CD14-positive monocyte (primary cell): ENCODE data around the gene CLRN3. TPM values are rescaled to one million over a fixed set of nuclear protein-coding genes. Genes with fewer than 3 reads are reported as not detected.

Source experiments
- DNase-seq, 3 donors: peaks; one replicate each; pipeline ENCODE4 v3.0.0-alpha.2; 2011 to 2022
- H2AFZ ChIP-seq: 2 replicates; pipeline ENCODE4 v1.6.0; 2012; ENCODE audit warnings: mild to moderate bottlenecking, low read depth, low read length, inconsistent platforms; ENCODE audit not compliant: insufficient read depth, poor library complexity, severe bottlenecking
- H3K27ac ChIP-seq, 2 donors: 1 replicate in 1 of 2; 2 replicates in 1 of 2; pipeline ENCODE4 v1.5.1; 2012 to 2013; ENCODE audit warnings: low read length in 2 of 2, control low read depth in 1 of 2, inconsistent platforms in 1 of 2, low read depth in 1 of 2, mild to moderate bottlenecking in 1 of 2
- H3K27me3 ChIP-seq, 2 donors: one replicate each; pipeline versions ENCODE4 v1.6.0 to v1.6.1; 2011 to 2013; ENCODE audit warnings: low read length in 2 of 2; ENCODE audit not compliant: control insufficient read depth in 2 of 2, insufficient read depth in 2 of 2
- H3K36me3 ChIP-seq, 2 donors: replicated peaks in 1 of 2; 1 replicate in 1 of 2; 2 replicates in 1 of 2; pipeline versions ENCODE4 v1.5.1 to v1.6.1; 2012 to 2013; ENCODE audit warnings: low read length in 2 of 2, control low read depth in 1 of 2, inconsistent platforms in 1 of 2, mild to moderate bottlenecking in 1 of 2; ENCODE audit not compliant: insufficient read depth in 2 of 2, control insufficient read depth in 1 of 2
- H3K4me1 ChIP-seq, 2 donors: 1 replicate in 1 of 2; 2 replicates in 1 of 2; pipeline versions ENCODE4 v1.5.1 to v1.6.1; 2012 to 2013; ENCODE audit warnings: low read length in 2 of 2, control low read depth in 1 of 2, inconsistent platforms in 1 of 2, mild to moderate bottlenecking in 1 of 2, moderate library complexity in 1 of 2; ENCODE audit not compliant: insufficient read depth in 2 of 2, control insufficient read depth in 1 of 2
- H3K4me2 ChIP-seq: replicated peaks from 2 replicates; pipeline ENCODE3; 2012; ENCODE audit warnings: low read length, moderate library complexity, mild to moderate bottlenecking; ENCODE audit not compliant: poor library complexity, severe bottlenecking; ENCODE audit errors: extremely low read depth
- H3K4me3 ChIP-seq, 3 experiments: fragments of 200-600 bp in 1 of 3; sonication (generic) in 1 of 3; replicated peaks in 1 of 3; 1 replicate in 2 of 3; 2 replicates in 1 of 3; pipeline ENCODE4 v1.5.1; 2011 to 2013; ENCODE audit warnings: low read length in 3 of 3, mild to moderate bottlenecking in 3 of 3, control low read depth in 2 of 3, low read depth in 2 of 3, inconsistent platforms in 1 of 3, moderate library complexity in 1 of 3
- H3K79me2 ChIP-seq: 2 replicates; pipeline ENCODE4 v1.6.0; 2012; ENCODE audit warnings: mild to moderate bottlenecking, control low read depth, inconsistent platforms, low read length, moderate library complexity; ENCODE audit not compliant: insufficient read depth
- H3K9ac ChIP-seq: 2 replicates; pipeline ENCODE4 v1.6.0; 2017; ENCODE audit warnings: low read length, mild to moderate bottlenecking; ENCODE audit not compliant: insufficient read depth, poor library complexity, severe bottlenecking
- H3K9me3 ChIP-seq, 2 donors: replicated peaks in 1 of 2; 1 replicate in 1 of 2; 2 replicates in 1 of 2; pipeline versions ENCODE4 v1.5.1 to v1.6.1; 2012 to 2013; ENCODE audit warnings: low read length in 2 of 2, control low read depth in 1 of 2; ENCODE audit not compliant: control insufficient read depth in 1 of 2, insufficient read depth in 1 of 2
- H4K20me1 ChIP-seq: 2 replicates; pipeline ENCODE4 v1.6.0; 2012; ENCODE audit warnings: mild to moderate bottlenecking, low read length, control low read depth, moderate library complexity; ENCODE audit not compliant: insufficient read depth
- H3K27ac Mint-ChIP-seq, 7 donors: one replicate each; pipeline ENCODE4 v1.8.0; 2020; ENCODE audit warnings: mild to moderate bottlenecking in 7 of 7, mixed read lengths in 7 of 7, moderate library complexity in 6 of 7, inconsistent platforms in 2 of 7
- H3K27me3 Mint-ChIP-seq, 3 donors: one replicate each; pipeline ENCODE4 v1.8.0; 2021 to 2022; ENCODE audit warnings: low read depth in 3 of 3, mild to moderate bottlenecking in 3 of 3, mixed read lengths in 3 of 3, moderate library complexity in 3 of 3, inconsistent platforms in 1 of 3
- H3K36me3 Mint-ChIP-seq, 2 donors: one replicate each; pipeline ENCODE4 v1.8.0; 2020; ENCODE audit warnings: mixed read lengths in 2 of 2, inconsistent platforms in 1 of 2, mild to moderate bottlenecking in 1 of 2
- H3K4me1 Mint-ChIP-seq: one replicate; pipeline ENCODE4 v1.8.0; 2020; ENCODE audit warnings: mild to moderate bottlenecking, mixed read lengths
- H3K4me3 Mint-ChIP-seq, 2 donors: one replicate each; pipeline ENCODE4 v1.8.0; 2020; ENCODE audit warnings: mild to moderate bottlenecking in 2 of 2, mixed read lengths in 2 of 2, moderate library complexity in 1 of 2
- H3K9me3 Mint-ChIP-seq, 7 donors: one replicate each; pipeline ENCODE4 v1.8.0; 2020 to 2022; ENCODE audit warnings: mixed read lengths in 7 of 7, mild to moderate bottlenecking in 6 of 7, moderate library complexity in 6 of 7, inconsistent platforms in 2 of 7
- WGBS: methylation state at CpG from one replicate; pipeline ENCODE4 v1.1.5; 2013; ENCODE audit warnings: missing lambda C conversion rate; ENCODE audit not compliant: insufficient coverage; 5-methylcytosine and 5-hydroxymethylcytosine counted together
- intact Hi-C, 2 donors: fragments of 100-400 bp; cut with micrococcal nuclease; formaldehyde crosslinking; loops; one replicate each; pipeline versions ENCODE4 v1.15.0 to v1.15.1; 2023
- polyA plus RNA-seq, 3 donors: library from polyadenylated mRNA; depleted of rRNA in 1 of 3; unstranded in 2 of 3; stranded (reverse) in 1 of 3; fragments of 300-500 nt in 2 of 3; fragments of >200 nt in 1 of 3; fragmentation: Illumina TruSeq in 2 of 3; gene quantifications; 1 replicate in 2 of 3; 2 replicates in 1 of 3; pipeline ENCODE4 v1.2.3, GENCODE V29; 2012 to 2021
- TF ChIP-seq, protein P1 (sequence below): fragments of 200-600 bp; IDR thresholded peaks from one replicate; pipeline ENCODE4 v1.8.0; 2022; ENCODE audit warnings: antibody characterized with exemption, mild to moderate bottlenecking

The CLRN3 gene
- polyA plus RNA-seq, 3 donors = 0.16 TPM; not detected in 2

DNA sequence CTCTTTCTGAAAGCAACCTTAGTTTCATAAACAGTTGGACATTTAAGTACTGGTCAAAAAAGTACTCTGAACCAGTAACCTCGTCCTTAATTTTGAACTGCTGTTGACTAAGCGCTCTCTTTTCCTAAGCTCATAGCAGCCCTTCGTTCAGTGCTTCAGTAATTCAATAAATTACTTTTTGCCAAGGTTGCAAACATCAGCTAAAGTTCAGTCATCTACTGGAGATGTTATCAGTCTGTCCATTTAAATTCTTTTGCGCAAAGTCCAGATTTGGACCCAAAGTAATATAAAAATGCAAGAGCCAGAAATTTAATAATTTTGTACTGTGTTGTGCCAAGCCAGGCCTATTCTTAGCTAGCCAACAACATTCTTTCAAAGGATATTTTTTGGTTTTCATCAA lies 22.6 kb upstream of the CLRN3 start:
- Histone ChIP-seq H3K9ac (no peak overlapping the region), H3K79me2 (peaks cover 93% of the 10 kb centered on the region), H3K4me1 (peaks cover 38 to 39% of the 10 kb centered on the region in 2 donors), H3K27me3 (no peaks in the 10 kb centered on the region), H3K36me3 (peaks cover 0 to 49% of the 10 kb centered on the region in 2 donors), H2AFZ (no peak overlapping the region), H3K9me3 (peaks cover 13% of the 10 kb centered on the region in 2 donors), H4K20me1 (peaks cover 44% of the 10 kb centered on the region), H3K4me2 (no peak overlapping the region), H3K4me3 (no peak overlapping the region), H3K27ac (no peak overlapping the region)
- peaks cover 56% of the 10 kb centered on the region for H3K4me1 Mint-ChIP-seq
- H3K36me3 Mint-ChIP-seq = peaks cover 34 to 35% of the 10 kb centered on the region in 2 donors
- H3K27ac Mint-ChIP-seq = no peak overlapping the region
- no peak overlapping the region for H3K4me3 Mint-ChIP-seq
- TF ChIP-seq, protein P1, sequence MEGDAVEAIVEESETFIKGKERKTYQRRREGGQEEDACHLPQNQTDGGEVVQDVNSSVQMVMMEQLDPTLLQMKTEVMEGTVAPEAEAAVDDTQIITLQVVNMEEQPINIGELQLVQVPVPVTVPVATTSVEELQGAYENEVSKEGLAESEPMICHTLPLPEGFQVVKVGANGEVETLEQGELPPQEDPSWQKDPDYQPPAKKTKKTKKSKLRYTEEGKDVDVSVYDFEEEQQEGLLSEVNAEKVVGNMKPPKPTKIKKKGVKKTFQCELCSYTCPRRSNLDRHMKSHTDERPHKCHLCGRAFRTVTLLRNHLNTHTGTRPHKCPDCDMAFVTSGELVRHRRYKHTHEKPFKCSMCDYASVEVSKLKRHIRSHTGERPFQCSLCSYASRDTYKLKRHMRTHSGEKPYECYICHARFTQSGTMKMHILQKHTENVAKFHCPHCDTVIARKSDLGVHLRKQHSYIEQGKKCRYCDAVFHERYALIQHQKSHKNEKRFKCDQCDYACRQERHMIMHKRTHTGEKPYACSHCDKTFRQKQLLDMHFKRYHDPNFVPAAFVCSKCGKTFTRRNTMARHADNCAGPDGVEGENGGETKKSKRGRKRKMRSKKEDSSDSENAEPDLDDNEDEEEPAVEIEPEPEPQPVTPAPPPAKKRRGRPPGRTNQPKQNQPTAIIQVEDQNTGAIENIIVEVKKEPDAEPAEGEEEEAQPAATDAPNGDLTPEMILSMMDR = no peak
- H3K9me3 Mint-ChIP-seq = peaks cover 6 to 14% (median 11%) of the 10 kb centered on the region in 7 donors
- DNase-seq = no peak
- 100% methylated on average over 3 of the region's 4 CpGs for WGBS
- H3K27me3 Mint-ChIP-seq = peaks cover 0 to 6% (median 2%) of the 10 kb centered on the region in 3 donors
- intact Hi-C loops = no loop called here

DNA sequence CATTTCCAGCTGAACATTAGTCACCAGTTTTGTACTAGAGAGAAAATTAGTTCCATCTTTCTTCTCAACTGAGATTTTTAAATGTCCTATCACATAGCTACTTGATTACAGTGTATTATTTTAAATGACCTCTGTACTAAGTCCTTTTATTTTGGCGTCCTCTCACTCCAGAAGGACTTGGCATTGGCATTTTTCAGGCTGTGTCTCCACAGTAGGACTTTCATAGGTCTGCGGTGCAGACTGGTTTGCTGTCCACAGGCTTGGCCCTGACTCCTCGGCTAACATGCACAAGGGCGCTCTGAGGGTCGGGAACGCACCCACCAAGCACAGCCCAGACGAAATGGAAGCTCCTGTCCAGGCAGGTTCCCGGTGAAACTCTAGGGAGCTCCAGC lies 20.6 kb upstream of the CLRN3 start:
- Histone ChIP-seq H3K9ac (no peak overlapping the region), H3K27ac (no peak overlapping the region), H4K20me1 (peaks cover 64% of the 10 kb centered on the region), H3K79me2 (peaks cover 97% of the 10 kb centered on the region), H3K4me2 (no peak overlapping the region), H3K4me1 (peaks cover 33 to 34% of the 10 kb centered on the region in 2 donors), H3K36me3 (peaks cover 0 to 49% of the 10 kb centered on the region in 2 donors), H2AFZ (no peak overlapping the region), H3K9me3 (peaks cover 13% of the 10 kb centered on the region in 2 donors), H3K27me3 (no peaks in the 10 kb centered on the region), H3K4me3 (no peak overlapping the region)
- intact Hi-C loops = no loop called here
- H3K27ac Mint-ChIP-seq = peak overlapping the region in 1 of 7 donors; percentile 18
- peaks cover 56% of the 10 kb centered on the region for H3K4me1 Mint-ChIP-seq
- H3K9me3 Mint-ChIP-seq = peaks cover 6 to 14% (median 11%) of the 10 kb centered on the region in 7 donors
- DNase-seq = no peak
- peaks cover 0 to 6% (median 4%) of the 10 kb centered on the region in 3 donors for H3K27me3 Mint-ChIP-seq
- H3K36me3 Mint-ChIP-seq = peaks cover 49 to 50% of the 10 kb centered on the region in 2 donors
- TF ChIP-seq, protein P1 = no peak
- 100% methylated on average over 7 of the region's 8 CpGs for WGBS
- no peak overlapping the region for H3K4me3 Mint-ChIP-seq
